Superior temporal gyrus (tissue), 1 donor: Measurements from ENCODE around the gene SOX10.
"Not testable (repeated sequence)": the region's sequence is repeated elsewhere in the genome, so short reads cannot be mapped to it uniquely, and the experiment has no call there.

Source experiments
- DNase-seq: peaks from one replicate; pipeline ENCODE4 v3.0.0-alpha.2; 2016; ENCODE audit errors: extremely low spot score

The SOX10 gene

GRCh38 chr22:37985751-37986281, 1.5 kb upstream of the SOX10 start:
- DNase-seq = peak; percentile 86

- DNase-seq = no peak
Measured at GRCh38 chr22:37985050-37985585, 763 bp upstream of the SOX10 start.

- no peak for DNase-seq
Measured at GRCh38 chr22:37982938-37983859, 1.2 kb downstream of the SOX10 start.

GRCh38 chr22:37982151-37982785, 2.1 kb downstream of the SOX10 start:
- no peak for DNase-seq

GRCh38 chr22:37981282-37982011, 2.9 kb downstream of the SOX10 start:
- DNase-seq = no peak

GRCh38 chr22:37979782-37980181, 4.6 kb downstream of the SOX10 start:
- no peak for DNase-seq

GRCh38 chr22:37976547-37976946, 7.8 kb downstream of the SOX10 start:
- no peak for DNase-seq

GRCh38 chr22:37976022-37976421, 8.3 kb downstream of the SOX10 start:
- DNase-seq = not testable (repeated sequence)

- DNase-seq = no peak
Measured at GRCh38 chr22:37975153-37975552, 9.2 kb downstream of the SOX10 start.

- peak; percentile 8 for DNase-seq
Measured at GRCh38 chr22:37973271-37974170, 10.8 kb downstream of the SOX10 start.

GRCh38 chr22:37972527-37972926, 11.8 kb downstream of the SOX10 start:
- DNase-seq = peak; percentile 42

- DNase-seq = peak; percentile 18
Measured at GRCh38 chr22:37971475-37972434, 12.6 kb downstream of the SOX10 start.

GRCh38 chr22:37970864-37971263, 13.5 kb downstream of the SOX10 start:
- peak; percentile 12 for DNase-seq

- peak; percentile 89 for DNase-seq
Measured at GRCh38 chr22:37968452-37969251, 15.7 kb downstream of the SOX10 start.

- DNase-seq = peak; percentile 18
Measured at GRCh38 chr22:37967637-37968451, 16.5 kb downstream of the SOX10 start.

- DNase-seq = peak; percentile 14
Measured at GRCh38 chr22:37967147-37967546, 17.2 kb downstream of the SOX10 start.

GRCh38 chr22:37965940-37966664, 18.3 kb downstream of the SOX10 start:
- peak; percentile 8 for DNase-seq
